GM21367 (cell line): ENCODE measurements around the gene NPTN.

Source experiments
- ATAC-seq: cut with Tn5 transposase; IDR thresholded peaks from one replicate; pipeline ENCODE4 v1.9.1; 2021; ENCODE audit not compliant: unreplicated experiment

NPTN gene

GRCh38 chr15:73522011-73522410 is 111.2 kb downstream of the NPTN start:
- no peak for ATAC-seq

DNA sequence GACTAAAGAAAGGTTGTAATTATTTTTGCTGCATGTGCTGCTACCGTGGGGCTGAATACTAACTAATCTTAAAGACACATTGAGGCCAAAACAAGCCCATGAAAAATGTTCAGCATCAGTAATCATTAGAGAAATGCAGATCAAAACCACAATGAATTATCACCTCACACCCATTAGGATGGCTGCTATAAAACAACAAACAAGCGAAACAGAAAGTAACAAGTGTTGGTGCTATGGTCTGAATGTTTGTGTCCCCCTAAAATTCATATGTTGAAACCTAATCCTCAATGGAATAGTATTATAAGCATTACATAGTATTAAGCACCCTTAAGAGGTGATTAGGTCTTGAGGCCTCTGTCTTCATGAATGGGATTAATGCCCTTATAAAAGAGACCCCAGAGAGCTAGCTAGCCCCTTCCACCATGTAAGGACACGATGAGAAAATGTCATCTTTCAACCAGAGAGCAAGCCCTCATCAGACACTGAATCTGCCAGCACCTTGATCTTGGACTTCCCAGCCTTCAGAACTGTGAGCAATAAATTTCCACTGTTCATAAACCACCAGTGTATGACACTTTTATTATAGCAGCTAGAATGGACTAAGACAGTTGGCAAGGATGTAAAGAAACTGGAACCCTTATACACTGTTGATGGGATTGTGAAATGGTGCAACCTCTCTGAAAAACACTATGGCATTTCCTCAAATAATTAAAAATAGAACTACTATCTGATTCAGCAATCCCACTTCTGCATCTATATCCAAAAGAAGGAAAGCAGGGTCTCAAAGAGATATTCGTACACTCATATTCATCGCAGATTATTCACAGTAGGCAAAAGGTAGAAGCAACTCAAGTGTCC is 114.1 kb downstream of the NPTN start:
- ATAC-seq = no peak

DNA sequence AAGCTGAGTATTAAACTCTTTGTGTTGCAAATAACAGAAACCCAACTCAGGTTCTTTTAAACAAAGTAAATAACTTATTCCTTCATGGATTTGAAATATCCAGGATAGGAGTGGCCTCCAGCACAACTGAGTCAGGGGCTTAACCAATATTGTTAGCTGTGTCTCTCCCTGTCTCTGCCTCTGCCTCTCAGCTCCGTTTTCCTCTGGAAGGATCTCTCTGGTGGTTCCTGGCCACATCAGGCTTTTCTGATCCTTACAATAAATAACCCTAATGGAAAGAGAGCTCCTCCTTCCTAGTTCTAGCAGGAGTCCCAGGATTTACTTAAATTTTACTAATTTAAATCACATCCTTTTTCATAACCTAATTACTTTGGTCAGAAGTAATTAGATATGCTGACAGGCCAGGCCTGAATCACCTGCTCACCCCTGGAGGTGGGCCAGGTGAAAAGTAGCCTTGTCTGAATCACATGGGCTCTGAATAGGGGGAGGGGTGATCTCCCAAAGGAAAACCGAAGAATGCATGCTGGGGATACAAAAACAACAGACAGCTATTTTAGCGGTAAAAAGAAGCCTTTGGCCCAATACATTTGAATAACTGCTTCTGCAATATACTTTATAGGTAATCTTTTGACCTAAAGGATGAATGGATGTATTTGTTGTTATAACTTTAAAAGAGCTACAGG is 114.9 kb downstream of the NPTN start:
- no peak for ATAC-seq

DNA sequence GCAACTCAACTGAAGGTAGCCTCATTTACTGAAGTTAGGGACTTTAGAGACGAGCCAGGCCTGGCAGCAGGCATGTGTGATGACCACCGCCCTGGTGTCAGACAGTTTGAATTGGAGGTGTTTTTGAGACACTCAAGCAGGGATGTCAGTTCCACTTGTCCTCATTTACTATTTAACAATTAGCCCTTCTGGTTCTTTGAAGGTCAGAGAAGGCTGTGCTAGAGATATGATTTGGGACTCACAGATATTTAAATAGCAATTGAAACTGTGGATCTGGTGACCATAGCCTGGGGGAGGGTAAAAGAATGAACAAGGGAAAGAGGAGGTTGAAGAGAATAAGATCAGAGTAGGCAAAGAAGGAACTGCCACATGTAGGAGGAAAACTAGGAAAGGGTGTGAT is 115.6 kb downstream of the NPTN start:
- ATAC-seq = no peak

- no peak for ATAC-seq
Measured at GRCh38 chr15:73515527-73515926, 117.7 kb downstream of the NPTN start.
